Tibial artery (tissue), 4 donors: ENCODE measurements around the gene GCGR.

ENCODE experiments used
- DNase-seq, 2 donors: peaks; one replicate each; pipeline ENCODE4 v3.0.0-alpha.2; 2019
- H3K27ac ChIP-seq, 2 donors: fragments of 200-600 bp; sonication (generic) in 1 of 2; 1 replicate in 1 of 2; 2 replicates in 1 of 2; pipeline ENCODE4 v1.5.1; 2018 to 2019; ENCODE audit warnings: mild to moderate bottlenecking in 1 of 2
- H3K27me3 ChIP-seq, 2 donors: fragments of 200-600 bp; sonication (generic) in 1 of 2; one replicate each; pipeline versions ENCODE4 v1.5.1 to v1.6.0; 2016 to 2019
- H3K36me3 ChIP-seq, 3 donors: fragments of 200-600 bp; sonication (generic) in 2 of 3; one replicate each; pipeline ENCODE4 v1.5.1; 2016 to 2019; ENCODE audit warnings: mild to moderate bottlenecking in 2 of 3
- H3K4me1 ChIP-seq, 4 donors: fragments of 200-600 bp; sonication (generic) in 2 of 4; 1 replicate in 3 of 4; 2 replicates in 1 of 4; pipeline ENCODE4 v1.5.1; 2016 to 2019
- H3K4me3 ChIP-seq, 2 donors: fragments of 200-600 bp; sonication (generic) in 1 of 2; 1 replicate in 1 of 2; 2 replicates in 1 of 2; pipeline ENCODE4 v1.5.1; 2018 to 2019; ENCODE audit warnings: mild to moderate bottlenecking in 2 of 2
- H3K9me3 ChIP-seq, 3 donors: fragments of 200-600 bp; sonication (generic) in 1 of 3; one replicate each; pipeline ENCODE4 v1.5.1; 2016 to 2019
- intact Hi-C: fragments of 100-400 bp; cut with DNase I; formaldehyde crosslinking; loops from one replicate; pipeline ENCODE4 v1.15.0; 2023; ENCODE audit warnings: low total_unique reads
- TF ChIP-seq, protein P1 (sequence below), 2 experiments: fragments of 200-600 bp in 1 of 2; fragments of 450-650 bp in 1 of 2; IDR thresholded peaks; one replicate each; pipeline ENCODE4 v1.5.1; 2017 to 2019; ENCODE audit warnings: antibody characterized with exemption in 2 of 2, mild to moderate bottlenecking in 1 of 2, moderate library complexity in 1 of 2

GCGR gene

DNA sequence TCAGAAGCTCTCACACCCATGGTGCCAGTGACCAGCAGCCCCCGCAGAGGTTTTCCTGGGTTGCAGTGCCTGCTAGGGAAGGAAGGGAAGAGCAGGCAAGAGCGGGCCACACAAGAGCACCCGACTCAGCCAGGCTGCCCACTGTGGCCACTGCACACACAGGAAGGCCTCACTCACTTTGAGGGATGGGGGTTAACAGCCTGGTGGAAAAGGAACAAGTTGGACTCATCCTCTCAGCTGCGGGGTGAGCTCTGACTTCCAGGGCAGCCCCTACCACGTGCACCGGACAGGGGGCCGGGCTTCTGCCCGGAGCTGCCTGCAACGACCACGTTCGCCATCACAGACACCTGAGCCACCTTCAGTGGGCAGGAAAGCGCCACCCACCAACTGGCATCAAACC is 48.3 kb downstream of the GCGR start:
- TF ChIP-seq, protein P1, sequence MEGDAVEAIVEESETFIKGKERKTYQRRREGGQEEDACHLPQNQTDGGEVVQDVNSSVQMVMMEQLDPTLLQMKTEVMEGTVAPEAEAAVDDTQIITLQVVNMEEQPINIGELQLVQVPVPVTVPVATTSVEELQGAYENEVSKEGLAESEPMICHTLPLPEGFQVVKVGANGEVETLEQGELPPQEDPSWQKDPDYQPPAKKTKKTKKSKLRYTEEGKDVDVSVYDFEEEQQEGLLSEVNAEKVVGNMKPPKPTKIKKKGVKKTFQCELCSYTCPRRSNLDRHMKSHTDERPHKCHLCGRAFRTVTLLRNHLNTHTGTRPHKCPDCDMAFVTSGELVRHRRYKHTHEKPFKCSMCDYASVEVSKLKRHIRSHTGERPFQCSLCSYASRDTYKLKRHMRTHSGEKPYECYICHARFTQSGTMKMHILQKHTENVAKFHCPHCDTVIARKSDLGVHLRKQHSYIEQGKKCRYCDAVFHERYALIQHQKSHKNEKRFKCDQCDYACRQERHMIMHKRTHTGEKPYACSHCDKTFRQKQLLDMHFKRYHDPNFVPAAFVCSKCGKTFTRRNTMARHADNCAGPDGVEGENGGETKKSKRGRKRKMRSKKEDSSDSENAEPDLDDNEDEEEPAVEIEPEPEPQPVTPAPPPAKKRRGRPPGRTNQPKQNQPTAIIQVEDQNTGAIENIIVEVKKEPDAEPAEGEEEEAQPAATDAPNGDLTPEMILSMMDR (IDR thresholded peaks at IDR 0.05), result no peak
- Histone ChIP-seq H3K9me3 (no peaks in the 10 kb centered on the region), H3K4me3 (no peak overlapping the region), H3K27ac (no peak overlapping the region), H3K27me3 (no peaks in the 10 kb centered on the region), H3K36me3 (peaks cover 54 to 97% (median 78%) of the 10 kb centered on the region in 3 donors), H3K4me1 (peaks cover 0 to 13% (median under 1%) of the 10 kb centered on the region in 4 donors)
- intact Hi-C loops, result no loop called here
- DNase-seq, result no peak

DNA sequence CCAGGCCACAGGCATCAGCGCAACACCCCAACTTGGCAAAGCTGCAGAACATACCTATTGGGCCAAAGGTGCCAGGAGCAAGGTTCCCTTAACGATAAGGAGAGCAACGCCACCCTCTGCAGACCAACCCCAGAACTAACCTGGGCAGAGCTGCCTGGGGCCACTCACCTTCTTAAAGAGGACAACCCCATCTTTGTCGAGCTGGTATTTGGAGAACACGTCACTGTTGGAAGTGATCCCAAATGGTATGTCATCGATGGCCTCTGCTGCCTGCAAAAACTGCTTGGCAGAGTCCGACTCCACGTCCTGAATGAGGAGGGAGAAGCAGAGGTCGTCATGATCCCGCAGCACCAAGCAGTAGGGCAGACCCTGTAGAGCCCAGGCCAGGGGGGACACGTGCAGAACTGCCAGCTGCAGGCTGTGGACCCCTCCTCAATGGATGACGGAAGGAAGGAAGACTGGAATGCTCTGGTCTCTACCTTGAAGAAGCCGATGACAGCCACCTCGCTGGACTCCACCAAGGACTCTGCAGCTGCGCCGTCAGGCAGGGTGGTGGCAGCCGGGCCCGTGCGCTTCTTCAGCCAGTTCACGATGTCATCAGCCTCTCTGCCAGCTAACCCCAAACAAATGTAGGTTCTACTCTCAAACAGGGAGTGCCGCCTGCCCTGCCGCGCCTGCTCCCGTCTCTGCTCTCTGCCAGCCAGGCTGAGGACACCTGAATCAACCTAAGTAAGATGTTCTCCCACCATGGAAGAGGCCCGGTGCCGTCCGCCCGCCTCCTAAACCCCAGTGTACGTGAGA is 51.2 kb downstream of the GCGR start:
- Histone ChIP-seq H3K4me3 (no peak overlapping the region), H3K27ac (no peak overlapping the region), H3K36me3 (peaks cover 50 to 89% (median 66%) of the 10 kb centered on the region in 3 donors), H3K4me1 (peaks cover 0 to 38% (median 19%) of the 10 kb centered on the region in 4 donors), H3K9me3 (no peaks in the 10 kb centered on the region), H3K27me3 (no peaks in the 10 kb centered on the region)
- DNase-seq, result no peak
- intact Hi-C loops, result loop anchor here (5.0 kb wide), 1 partner anchor 1052 kb away; no protein-coding TSS in a partner anchor
- TF ChIP-seq, protein P1 (IDR thresholded peaks at IDR 0.05), result no peak

DNA sequence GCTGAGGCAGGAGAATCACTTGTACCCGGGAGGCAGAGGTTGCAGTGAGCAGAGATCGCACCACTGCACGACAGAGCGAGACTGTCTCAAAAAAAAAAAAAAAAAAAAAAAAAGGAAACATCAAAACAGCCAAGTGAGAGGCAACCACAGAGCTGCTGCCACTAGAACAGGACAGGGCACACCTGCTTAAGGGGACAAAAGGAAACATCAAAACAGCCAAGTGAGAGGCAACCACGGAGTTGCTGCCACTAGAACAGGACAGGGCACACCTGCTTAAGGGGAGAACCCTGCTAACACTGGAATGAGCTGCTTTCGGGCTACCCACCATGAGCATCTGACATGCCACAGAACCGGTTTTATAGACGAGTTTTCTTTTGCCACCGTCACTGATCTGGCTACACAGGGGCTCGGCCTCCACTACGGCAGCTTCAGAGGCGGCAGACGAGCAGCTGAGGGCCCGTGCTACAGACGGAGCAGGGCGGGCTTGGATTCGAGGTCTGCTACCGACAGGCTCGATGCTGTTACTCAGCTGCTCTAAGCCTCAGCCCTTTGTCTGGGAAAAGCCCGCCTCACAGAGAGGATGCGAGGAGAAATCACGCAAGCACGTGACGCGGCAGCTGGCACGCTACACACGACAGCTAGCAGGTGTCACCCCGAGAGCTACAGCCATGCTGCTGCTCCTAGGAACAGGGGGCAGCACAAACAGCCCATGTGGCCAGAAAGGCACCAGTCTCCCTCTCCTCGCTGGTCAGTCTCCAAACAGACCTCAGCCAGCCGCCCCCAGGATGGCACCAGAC is 54.4 kb downstream of the GCGR start:
- intact Hi-C loops, result loop anchor here (5.0 kb wide), 1 partner anchor 1049 kb away; no protein-coding TSS in a partner anchor
- Histone ChIP-seq H3K9me3 (no peaks in the 10 kb centered on the region), H3K27me3 (no peaks in the 10 kb centered on the region), H3K4me1 (peaks cover 0 to 52% (median 36%) of the 10 kb centered on the region in 4 donors), H3K27ac (no peak overlapping the region), H3K36me3 (peaks cover 28 to 61% (median 34%) of the 10 kb centered on the region in 3 donors), H3K4me3 (peak overlapping the region in 1 of 2 donors; percentile 96)
- TF ChIP-seq, protein P1 (IDR thresholded peaks at IDR 0.05), result no peak
- DNase-seq, result no peak

DNA sequence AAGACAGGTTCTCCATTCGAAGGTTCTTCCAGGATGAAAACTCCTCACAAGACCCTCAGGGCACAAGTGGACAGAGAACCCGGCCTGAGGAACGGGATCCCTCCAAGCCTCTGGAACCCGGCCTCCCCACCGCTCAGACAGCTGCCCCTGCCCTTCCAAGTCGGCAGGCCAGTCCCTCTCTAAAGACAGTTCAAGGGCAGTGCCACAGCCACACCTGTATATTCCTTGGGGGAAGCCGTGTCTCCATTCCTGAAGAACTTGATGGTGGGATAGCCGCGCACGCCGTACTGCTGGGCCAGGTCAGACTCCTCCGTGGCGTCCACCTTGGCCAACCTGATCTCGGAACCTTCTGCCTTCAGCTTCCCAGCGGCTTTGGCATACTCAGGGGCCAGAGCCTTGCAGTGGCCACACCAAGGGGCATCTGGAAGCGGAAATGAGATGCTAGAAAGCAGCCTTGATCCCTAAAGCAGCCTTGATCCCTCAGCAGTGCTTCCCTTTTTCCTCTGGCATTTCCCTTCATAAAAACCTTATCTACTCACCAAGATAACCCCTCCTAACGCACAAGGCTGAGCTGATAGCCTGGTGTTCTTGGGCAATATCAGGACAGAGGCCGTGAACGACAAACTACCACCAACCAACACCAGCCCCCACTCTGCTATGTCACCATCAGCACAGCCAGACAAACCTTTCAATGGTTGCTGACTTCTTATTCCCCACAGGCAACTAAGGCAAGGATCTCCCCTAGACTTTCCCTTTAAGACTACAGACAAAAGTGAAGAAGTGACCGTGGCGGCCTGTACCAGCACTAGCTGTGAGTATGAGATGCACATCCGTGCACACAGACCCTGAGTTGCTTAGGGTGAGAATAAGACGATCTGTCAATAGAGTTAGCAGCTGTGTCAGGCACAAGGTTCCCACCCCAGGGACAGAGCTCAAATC is 55.3 kb downstream of the GCGR start:
- H3K36me3 ChIP-seq, result peaks cover 21 to 61% (median 25%) of the 10 kb centered on the region in 3 donors

More for the DNA sequence above, 55.3 kb downstream of the GCGR start:
- peak overlapping the region; percentile 90 to 93 for H3K27ac ChIP-seq
- intact Hi-C loops, result loop anchor here (5.0 kb wide), 1 partner anchor 1048 kb away; no protein-coding TSS in a partner anchor
- H3K4me3 ChIP-seq, result peak overlapping the region; percentile 88 to 96
- DNase-seq, result no peak
- H3K9me3 ChIP-seq, result no peaks in the 10 kb centered on the region
- H3K4me1 ChIP-seq, result peaks cover 0 to 58% (median 36%) of the 10 kb centered on the region in 4 donors
- no peaks in the 10 kb centered on the region for H3K27me3 ChIP-seq
- TF ChIP-seq, protein P1 (IDR thresholded peaks at IDR 0.05), result no peak
